GM18858 (cell line): ENCODE data around the gene CDKN2B-AS1.

ENCODE experiments used
- ATAC-seq: cut with Tn5 transposase; IDR thresholded peaks from one replicate; pipeline ENCODE4 v1.9.1; 2021; ENCODE audit not compliant: unreplicated experiment

CDKN2B-AS1 gene

DNA sequence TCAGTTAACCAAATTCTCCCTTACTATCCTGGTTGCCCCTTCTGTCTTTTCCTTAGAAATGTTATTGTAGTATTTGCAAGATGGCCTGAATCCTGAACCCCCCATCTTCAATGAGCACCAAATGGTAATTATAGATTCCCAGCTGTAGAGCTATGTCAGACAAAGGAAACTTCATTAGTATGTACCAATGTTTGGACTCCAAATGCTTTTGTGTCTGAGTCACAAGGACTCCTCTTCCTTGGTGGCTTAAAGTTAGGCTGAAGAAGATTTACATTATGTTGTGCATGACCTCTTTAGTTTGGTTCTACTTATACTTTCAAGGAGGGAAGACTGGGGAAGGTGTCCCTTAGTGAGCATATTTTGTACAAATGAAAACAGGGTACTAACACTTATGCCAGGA lies 120.4 kb downstream of the CDKN2B-AS1 start:
- no peak for ATAC-seq

DNA sequence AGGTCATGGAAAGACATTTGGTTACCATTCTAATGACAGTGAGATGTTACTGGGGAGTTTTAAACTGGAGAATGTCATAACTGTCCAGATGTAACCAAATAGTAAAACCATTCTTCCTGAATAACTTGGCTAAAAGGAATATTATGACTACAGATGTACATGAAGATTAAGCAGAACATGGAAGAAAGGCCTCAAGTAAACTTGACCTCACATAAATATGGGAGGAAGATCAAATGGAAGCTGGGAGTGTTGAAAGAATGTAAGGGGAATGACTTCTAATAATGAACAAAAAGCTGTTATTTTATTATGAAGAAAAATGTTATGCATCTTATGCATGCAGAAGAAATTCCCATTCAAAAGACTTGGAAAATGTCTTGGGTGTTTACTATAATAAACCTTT lies 122.2 kb downstream of the CDKN2B-AS1 start:
- no peak for ATAC-seq

DNA sequence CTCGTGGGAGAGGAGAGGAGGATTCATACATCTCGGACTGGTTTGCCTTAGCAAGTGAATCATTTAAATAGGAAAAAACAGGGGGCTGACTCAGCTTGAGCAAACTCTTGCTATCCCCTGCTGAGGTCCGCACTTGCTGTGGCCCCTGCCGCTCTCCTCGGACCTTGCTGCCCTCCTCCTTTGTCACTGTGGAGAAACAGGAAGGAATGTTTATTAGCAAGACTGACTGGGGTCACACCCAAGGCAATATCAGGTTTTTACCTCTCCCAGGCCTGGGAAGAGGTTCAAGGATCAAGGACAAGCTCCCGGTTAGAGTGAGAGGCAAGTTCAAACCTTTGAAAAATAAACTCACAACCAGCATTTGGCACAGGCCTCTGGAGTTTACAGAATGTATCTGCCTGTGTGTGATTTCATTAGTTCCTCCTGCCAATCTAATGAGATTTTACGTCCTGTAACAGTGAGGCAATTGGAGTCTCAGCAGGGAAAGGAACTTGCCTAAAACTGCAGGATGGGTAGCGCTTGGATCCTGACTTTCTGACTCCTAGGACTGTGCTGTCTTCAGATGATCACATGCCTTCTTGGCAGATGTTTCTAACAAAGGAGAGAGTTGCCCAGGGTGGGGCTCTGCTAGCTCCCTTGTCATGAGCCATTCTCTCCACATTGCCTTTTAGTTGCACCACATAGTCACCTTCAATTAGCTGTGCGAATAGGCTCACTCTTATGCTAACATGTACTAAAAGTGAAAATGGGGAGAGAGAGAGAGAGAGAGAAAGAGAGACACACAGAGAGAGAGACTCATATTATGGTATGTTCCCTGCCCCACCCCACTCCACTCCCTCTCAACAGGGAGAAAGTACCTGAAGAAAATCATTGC lies 123.2 kb downstream of the CDKN2B-AS1 start:
- no peak for ATAC-seq

DNA sequence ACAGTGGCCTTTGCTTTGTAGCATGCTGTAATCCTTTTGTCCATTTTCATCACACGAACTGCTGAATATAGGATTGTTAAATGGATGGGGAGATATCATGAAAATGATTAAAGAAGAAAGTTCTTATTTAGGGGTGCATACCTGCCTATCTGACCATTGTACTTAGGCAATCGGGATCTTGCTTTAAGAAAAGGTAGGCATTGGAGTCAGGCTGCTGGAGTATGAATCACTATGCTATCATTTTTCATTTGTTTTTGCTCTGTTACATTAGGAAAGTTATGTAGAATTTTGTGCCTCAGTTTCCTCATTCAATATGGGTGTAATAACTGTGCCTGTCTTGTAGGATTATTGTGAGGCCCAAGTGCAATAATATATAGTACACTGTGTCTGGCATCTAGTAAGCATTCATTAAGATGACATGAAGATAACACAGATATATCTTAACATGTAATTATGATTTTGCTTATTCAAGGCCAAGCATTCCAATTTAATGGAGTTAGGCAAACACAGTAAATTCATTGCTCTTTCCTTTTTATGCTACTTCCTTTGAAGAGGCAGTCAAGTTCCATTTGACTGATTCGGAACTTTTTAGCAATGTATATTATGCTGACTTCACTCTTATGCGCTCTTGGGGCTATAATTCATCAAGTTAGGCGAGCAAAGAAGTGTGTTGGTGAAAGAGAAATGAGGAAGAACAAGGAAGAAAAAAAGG lies 124.4 kb downstream of the CDKN2B-AS1 start:
- ATAC-seq, result no peak

DNA sequence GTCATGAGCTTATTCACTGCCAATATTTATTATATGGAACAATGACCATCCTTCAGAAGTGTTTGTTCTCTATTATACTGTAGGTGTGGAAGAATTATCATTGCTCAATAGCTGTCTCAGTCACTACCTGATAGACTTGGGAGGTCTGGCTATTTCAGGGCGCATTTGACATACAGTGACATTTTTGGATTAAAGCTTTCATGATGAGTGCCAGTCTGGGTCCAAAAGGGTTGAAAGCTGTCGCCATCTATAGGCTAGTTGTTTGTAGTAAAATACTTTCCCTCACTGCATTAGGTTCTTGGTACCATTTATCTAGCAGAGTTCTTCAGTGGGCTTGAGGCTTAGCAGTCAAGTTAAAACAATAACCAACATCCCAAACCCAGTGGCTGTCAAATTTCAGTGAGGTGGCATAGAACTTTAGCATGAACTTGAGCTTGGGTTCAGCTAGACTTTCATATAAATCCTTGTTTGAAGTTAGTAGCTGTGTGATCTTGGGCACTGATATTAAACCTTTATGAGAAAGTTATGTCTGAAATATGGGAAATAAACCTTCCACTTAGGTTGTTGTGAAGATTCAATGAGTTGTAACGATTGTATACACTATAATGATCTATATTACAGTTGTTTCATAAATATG lies 125.0 kb downstream of the CDKN2B-AS1 start:
- ATAC-seq, result peak; percentile 55

DNA sequence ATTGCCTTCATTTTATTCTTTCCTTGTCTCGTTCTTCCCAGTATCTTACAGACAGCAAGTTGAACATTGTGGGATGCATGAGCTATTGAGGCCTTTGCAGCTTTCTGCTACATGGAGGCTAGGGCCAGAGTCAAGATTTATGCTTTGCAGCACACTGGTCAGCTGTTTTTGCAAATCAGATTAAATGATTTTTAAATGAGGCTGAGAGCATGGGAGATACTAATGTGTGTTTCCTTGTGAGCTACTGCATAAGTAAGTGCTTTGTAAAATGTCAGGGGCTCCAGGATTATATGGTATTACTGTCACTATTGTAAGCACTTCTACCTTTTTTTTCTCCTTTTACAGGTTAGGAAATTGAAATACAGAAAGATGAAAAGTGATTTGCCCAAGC lies 125.6 kb downstream of the CDKN2B-AS1 start:
- ATAC-seq, result no peak

DNA sequence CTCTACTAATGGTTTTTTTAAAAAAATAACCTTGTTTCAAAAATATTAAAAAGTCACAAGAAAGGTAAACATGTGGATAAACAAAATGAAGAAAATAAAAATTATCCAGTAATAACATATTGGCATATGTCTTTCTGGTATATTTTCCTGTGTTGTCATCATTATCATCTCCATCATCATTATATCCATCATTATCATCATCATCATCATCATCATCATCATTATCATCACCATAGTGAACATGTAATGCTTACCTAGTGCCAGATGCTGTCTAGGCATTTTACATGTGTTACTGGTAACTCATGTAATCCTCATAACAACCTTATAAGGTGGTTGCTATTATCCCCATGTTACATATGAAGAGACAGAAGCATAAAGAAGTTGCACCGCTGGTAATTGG lies 126.0 kb downstream of the CDKN2B-AS1 start:
- ATAC-seq, result no peak

DNA sequence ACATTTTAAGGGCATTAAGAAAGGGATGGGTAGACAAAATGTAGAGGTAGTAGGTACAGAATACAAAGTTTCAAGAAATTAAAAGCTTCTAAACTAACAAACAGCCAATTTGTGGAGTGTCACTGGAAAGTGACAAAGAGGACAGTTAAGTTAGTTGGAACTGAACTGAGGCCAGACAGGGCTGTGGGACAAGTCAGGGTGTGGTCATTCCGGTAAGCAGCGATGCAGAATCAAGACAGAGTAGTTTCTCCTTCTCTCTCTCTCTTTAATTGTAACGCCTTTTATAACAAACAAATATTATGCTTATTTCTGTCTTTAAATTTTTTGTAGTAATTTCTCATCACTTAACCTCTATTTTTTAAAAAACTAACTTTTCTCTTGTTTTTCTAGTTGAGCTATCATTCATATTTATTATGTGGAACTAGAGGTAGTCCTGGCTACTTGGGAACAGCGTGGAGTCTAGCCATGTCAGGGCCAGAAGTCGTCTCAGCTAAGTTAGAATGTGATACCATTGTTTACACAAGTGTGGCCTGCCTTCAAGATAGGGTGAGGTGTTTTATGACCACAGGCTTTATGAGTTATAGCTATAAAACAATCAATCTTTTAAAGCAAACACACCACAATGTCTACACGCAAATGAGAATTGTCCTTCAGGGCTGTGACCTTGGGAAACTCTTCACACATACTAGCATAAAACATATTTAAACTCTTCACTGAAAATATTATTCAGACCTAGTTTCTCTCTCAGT lies 129.8 kb downstream of the CDKN2B-AS1 start:
- ATAC-seq, result no peak

DNA sequence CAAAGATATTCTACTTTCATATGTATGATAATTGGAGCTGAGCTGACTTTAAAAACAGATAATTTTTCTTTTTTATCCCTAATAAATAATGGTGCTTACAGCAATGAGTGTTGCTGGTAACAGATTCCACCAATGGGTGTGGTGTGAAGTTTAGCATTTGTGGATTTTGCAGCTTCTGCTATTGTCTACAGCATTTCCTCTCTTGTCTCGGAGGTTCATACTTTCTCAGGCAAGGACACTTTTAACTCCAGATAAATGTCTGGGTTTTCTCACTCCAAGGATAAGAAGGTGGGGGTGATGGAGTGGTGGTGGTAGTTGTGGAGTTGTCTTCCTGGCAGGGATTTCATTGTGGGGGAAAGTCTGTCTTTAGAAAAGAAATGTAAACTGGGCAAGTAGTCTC lies 134.5 kb downstream of the CDKN2B-AS1 start:
- no peak for ATAC-seq

DNA sequence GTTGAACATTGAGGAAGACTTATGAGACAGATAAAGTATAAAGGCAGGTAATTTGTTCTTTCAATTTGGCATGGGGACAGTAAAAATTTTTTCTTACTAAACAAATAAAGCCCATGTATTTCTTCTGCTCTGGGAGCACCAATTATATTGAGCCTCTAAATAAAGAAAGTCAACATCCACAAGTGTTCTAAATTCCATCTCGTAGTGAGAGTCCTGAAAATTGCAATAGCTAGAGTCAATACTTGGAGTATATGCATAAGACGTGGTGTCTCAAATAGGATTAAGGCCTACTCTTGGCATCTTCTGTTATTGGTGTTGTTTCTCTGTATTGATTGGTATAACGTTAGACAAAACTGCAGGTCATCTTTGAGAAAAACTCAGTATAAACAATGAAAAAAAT lies 135.0 kb downstream of the CDKN2B-AS1 start:
- ATAC-seq, result no peak

DNA sequence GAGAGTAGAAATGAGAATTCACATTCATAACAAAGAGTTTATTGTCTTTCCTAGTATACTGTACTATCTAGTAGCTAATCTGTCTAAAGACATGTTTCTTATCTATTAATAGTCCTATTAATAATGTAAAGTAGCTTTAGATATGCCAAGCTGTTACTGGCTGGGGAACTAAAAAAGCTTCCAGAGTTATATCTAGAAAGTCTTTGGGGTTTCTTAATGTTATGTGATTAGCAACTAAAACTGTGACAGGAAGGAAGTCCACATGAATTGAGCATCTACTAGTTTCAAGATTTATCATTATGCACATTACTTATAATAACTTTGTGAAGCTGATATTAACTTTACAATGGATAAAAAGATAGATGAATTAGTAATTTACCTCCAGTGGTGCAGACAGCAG lies 137.2 kb downstream of the CDKN2B-AS1 start:
- ATAC-seq, result no peak

DNA sequence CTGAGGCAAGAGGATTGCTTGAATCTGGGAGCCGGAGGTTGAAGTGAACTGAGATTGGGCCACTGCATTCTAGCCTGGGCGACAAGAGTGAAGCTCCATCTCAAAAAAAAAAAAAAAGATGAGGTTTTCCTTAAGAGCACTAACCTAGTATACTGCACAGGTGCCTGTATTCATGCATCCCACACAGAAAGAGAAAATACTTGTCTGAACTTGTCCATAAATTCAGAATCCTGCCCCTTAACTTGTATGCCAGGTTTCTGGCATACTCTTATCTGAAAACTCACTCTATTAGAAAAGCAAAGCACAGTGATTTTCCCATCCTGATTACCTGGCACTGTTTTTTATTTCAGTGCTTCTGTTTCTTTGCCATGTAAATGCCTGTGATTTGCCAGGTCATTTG lies 139.8 kb downstream of the CDKN2B-AS1 start:
- no peak for ATAC-seq

DNA sequence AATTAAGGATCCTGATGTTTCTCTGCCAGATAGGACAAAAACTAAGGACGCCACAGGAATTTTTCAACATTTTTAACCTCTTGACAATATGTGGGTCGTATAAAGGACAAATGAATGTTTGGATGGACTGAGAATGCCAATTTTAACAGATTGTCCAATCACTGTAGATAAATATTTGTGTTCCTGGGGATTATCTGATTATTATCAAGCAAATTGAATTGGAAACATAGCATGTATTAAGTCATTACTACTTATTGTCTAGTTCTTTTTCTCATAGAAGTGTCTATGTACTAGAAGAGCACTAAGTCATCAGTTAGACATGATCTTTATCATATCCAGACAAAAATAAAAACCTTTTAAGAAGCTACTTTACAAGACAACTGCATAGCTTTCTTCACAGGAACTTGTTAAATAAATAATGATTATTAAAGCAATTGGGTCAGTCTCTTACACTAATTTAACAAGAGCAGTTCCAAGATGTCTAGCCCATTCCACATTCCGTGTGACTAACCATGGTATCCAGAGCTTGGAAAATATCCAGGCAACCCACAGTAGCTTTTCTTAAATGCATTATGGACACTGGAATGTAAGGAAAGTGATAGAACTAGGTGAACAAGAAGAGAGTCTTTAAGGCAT lies 142.0 kb downstream of the CDKN2B-AS1 start:
- ATAC-seq, result no peak

DNA sequence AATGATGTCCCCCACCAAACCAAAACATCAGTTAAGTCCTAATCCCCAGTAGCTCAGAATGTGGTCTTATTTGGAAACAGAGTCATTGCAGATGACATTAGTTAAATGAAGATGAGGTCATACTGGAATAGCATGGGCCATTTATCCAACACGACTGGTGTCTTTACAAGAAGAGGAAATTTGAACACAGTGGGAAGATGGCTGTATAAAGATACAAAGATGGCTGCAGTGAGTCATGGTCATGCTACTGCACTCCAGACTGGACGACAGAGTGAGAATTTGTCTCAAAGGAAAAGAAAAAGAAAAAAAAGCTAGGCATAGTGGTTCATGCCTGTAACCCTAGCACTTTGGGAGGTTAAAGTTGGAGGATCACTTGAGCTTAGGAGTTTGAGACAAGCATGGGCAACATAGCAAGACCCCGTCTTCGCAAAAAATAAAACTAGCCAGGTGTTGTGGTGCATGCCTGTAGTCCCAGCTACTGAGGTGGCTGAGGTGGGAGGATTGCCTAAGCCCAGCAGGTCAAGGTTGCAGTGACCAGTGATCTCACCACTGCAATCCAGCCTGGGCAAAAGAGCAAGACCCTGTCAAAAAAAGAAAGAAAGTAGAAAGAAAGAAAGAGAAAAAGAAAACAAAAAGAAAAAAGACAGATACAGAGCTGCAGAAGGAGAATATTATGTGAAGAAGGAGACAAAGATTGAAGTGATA lies 144.5 kb downstream of the CDKN2B-AS1 start:
- no peak for ATAC-seq

DNA sequence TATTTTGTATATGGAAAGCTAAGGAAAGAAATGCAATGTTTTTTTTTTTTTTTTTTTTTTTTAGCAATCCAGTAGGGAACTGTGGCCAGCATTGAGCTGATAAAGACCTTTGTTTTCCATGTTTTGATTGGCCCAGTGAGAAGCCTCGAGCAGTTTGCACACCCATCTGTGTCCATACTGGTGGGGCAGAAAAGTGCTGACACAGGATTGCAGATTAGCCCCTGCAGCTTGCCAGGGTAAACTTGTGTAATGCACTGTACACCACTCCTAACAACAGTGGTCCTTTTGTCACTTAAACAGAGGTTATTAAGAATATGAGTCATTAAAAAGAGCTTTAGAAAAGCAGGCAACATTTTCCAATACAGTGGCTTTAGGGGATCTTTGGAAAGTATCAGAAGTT lies 147.3 kb downstream of the CDKN2B-AS1 start:
- ATAC-seq, result no peak

DNA sequence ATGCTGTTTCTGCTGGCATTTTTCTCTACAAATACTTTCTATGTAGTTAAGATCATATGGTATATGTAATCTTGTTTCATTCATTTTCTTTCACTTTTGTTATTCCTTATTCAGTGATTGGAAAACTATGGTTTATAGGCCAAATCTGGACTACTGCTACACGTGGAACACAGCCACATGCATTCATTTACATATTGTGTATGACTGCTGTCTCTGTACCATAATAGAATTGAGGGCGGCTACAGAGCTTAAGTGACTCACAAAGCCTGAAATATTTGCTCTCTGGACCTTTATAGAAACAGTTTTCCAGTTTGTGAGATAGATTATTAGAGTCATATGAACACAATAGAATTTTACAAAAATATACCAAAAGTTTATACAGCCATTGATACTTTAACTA lies 148.1 kb downstream of the CDKN2B-AS1 start:
- no peak for ATAC-seq

DNA sequence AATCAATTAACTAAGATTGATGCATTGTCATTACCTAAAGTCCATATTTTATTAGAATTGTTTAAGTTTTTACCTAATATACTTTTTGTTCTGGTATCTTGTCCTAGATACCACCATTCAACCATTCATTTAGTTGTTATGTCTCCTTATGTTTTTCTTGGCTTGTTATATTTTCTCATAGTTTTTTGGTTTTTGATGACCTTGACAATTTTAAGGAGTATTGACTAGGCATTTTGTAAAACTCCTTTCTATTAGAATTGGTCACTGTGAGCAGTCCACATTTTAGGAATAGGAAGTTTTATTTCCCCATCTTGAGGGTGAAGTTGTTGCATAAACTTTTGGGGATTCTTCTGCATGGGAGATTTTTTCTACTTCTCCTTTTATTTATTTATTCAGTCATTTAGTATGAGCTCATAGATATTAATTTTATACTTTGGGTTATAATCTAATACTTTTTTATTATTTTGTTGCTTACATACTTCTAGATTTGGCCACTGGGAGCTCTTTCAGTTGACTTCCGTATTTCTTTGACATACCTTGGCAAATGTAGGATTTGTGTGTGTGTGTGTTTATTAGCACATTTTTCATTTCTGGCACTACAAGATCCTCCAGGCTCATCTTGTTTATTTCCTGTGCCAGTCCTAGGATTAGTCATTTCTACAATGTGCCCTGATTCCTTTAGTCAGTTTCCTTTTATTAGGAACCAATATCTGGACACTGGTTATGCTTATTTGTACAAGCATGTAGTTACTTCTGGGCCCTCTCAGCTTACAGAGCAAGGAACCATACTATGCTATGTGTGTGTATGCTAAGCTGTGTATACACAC lies 149.4 kb downstream of the CDKN2B-AS1 start:
- no peak for ATAC-seq

DNA sequence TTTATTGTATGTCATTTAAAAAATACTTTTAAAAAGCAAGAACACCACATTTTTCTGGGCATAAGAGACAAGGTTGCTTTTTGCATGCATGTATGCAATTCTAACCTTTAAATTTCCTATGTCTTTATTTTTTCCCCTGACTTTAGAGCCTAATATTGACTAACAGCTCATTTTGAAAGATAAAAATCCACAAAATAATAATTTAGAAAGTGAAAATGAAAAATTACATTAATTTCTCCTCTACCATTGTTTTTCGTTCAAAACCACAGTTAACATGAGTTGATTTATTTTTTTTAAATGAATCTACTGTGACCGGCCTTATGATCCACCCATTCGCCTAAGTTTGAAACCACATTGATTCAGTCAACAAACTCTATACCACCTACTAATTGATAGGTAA lies 152.0 kb downstream of the CDKN2B-AS1 start:
- ATAC-seq, result no peak

DNA sequence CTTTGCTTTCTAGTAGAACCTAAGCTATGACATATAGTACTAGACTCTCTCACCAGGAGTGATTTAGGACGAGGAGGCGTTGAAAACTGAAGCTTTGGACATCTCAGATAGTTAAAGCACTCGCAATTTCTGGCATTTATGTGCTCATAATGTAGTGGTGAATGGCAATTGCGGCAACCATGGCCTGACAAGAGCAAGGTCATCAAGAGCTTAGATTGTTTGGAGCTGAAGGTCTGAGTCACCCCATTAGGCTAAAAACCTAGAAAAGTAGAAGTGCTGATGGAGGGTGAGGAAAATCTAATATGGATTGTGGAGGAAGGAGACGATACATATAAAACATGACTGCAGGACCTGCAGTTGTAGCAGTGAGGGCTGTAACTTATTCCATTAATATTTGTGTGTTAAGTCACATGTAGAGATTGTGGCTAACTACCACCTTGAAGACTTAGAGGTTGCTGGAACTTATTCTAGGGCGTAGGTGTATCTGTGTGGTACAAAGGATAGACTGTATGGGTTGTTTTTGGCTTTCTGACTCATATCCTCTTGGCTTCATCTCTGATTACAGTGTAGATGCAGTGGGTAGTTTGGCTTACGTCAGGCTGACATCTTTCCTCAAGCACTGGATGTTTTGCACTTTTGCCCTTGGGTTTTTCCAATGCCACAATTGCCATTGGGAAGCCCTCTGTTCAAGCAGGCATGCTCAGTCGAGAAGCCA lies 153.4 kb downstream of the CDKN2B-AS1 start:
- no peak for ATAC-seq
